Glutamatergic neuron (in vitro differentiated cells): ENCODE data around the gene CCL17. TPM values are rescaled to one million over a fixed set of nuclear protein-coding genes. Genes with fewer than 3 reads are reported as not detected.

Experiments used
- DNase-seq: peaks from one replicate; pipeline ENCODE4 v3.0.0; 2022
- H3K27ac Mint-ChIP-seq: one replicate; pipeline ENCODE4 v1.8.0; 2020; ENCODE audit warnings: mild to moderate bottlenecking, mixed read lengths, inconsistent platforms; ENCODE audit not compliant: unreplicated experiment
- H3K27me3 Mint-ChIP-seq: one replicate; pipeline ENCODE4 v1.8.0; 2020; ENCODE audit warnings: mild to moderate bottlenecking, moderate library complexity, mixed read lengths, inconsistent platforms; ENCODE audit not compliant: unreplicated experiment
- H3K36me3 Mint-ChIP-seq: one replicate; pipeline ENCODE4 v1.8.0; 2020; ENCODE audit warnings: mild to moderate bottlenecking, mixed read lengths, inconsistent platforms; ENCODE audit not compliant: unreplicated experiment
- H3K4me1 Mint-ChIP-seq: one replicate; pipeline ENCODE4 v1.8.0; 2020; ENCODE audit warnings: mild to moderate bottlenecking, low read depth, mixed read lengths, inconsistent platforms; ENCODE audit not compliant: unreplicated experiment
- H3K4me3 Mint-ChIP-seq: one replicate; pipeline ENCODE4 v1.8.0; 2020; ENCODE audit warnings: mild to moderate bottlenecking, mixed read lengths, inconsistent platforms; ENCODE audit not compliant: unreplicated experiment
- H3K9me3 Mint-ChIP-seq: one replicate; pipeline ENCODE4 v1.8.0; 2020; ENCODE audit warnings: mild to moderate bottlenecking, moderate library complexity, mixed read lengths, inconsistent platforms; ENCODE audit not compliant: unreplicated experiment
- total RNA-seq: library from RNA; stranded (reverse); fragmentation: NEBNext Ultra II Directional; extraction: Animal tissue kit (Norgen Biotek cat#: 25700); gene quantifications from one replicate; pipeline ENCODE4 v1.2.1, GENCODE V29; 2021; ENCODE audit not compliant: unreplicated experiment
- TF ChIP-seq, protein P1 (sequence below): fragments of 200-600 bp; sonication (generic); IDR thresholded peaks from one replicate; pipeline ENCODE4 v1.5.0; 2021; ENCODE audit not compliant: partially characterized antibody, unreplicated experiment

CCL17 gene
- total RNA-seq, 1 donor from 2014 or later = not detected

DNA sequence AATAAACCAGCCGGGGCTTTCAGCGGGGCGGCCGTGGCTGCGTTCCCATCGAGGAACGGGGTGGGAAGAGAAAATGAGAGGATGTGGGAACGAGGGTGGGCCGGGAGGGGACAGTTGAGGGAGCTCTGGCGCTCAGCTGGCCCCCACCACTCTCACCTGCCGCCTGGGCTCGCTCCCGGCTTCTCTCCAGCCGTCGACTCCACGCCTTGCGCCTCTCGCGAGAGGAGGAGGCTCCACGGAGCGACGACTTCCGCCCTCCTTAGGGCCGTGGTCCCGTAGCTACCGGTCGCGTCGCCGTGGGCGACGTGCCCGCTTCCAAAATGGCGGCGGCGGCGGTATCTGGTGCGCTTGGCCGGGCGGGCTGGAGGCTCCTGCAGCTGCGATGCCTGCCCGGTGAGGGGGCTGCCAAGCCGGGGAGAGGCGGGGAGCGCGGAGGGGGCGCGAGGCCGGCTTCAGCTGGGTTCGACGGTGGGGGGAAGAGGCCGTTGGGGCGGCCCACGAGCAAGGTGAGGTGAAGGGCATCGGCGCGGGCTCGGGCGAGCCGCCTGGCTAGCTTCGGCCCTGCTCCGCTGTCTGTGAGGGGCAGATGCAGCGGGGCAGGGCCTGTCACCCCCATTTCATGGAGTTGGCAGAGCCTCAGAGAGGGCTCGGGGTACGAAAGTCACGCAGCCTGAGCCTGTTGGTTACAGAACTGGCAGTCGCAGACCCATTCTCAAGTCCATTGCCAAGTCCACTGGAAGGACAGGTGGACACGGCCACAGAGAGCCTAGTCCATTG lies 42.8 kb downstream of the CCL17 start, which contains the start of the genes CIAPIN1 and COQ9:
TSS of gene CIAPIN1 (minus strand) at position 200 of the 777 bp plus-strand sequence. CDS start 6,457 bp downstream, outside the sequence.
TSS of gene COQ9 (plus strand) at position 294 of the 777 bp plus-strand sequence. CDS start at position 321, 27 bp downstream.
- peak; percentile 96 for DNase-seq
- no peaks in the 10 kb centered on the region for H3K36me3 Mint-ChIP-seq
- H3K4me1 Mint-ChIP-seq = peaks cover 9% of the 10 kb centered on the region
- H3K9me3 Mint-ChIP-seq = peaks cover 10% of the 10 kb centered on the region
- H3K27ac Mint-ChIP-seq = peak within 1 kb of the TSS; percentile 97
- TF ChIP-seq, protein P1, sequence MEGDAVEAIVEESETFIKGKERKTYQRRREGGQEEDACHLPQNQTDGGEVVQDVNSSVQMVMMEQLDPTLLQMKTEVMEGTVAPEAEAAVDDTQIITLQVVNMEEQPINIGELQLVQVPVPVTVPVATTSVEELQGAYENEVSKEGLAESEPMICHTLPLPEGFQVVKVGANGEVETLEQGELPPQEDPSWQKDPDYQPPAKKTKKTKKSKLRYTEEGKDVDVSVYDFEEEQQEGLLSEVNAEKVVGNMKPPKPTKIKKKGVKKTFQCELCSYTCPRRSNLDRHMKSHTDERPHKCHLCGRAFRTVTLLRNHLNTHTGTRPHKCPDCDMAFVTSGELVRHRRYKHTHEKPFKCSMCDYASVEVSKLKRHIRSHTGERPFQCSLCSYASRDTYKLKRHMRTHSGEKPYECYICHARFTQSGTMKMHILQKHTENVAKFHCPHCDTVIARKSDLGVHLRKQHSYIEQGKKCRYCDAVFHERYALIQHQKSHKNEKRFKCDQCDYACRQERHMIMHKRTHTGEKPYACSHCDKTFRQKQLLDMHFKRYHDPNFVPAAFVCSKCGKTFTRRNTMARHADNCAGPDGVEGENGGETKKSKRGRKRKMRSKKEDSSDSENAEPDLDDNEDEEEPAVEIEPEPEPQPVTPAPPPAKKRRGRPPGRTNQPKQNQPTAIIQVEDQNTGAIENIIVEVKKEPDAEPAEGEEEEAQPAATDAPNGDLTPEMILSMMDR = no peak
- H3K27me3 Mint-ChIP-seq = peaks cover 4% of the 10 kb centered on the region
- peak within 1 kb of the TSS; percentile 96 for H3K4me3 Mint-ChIP-seq

DNA sequence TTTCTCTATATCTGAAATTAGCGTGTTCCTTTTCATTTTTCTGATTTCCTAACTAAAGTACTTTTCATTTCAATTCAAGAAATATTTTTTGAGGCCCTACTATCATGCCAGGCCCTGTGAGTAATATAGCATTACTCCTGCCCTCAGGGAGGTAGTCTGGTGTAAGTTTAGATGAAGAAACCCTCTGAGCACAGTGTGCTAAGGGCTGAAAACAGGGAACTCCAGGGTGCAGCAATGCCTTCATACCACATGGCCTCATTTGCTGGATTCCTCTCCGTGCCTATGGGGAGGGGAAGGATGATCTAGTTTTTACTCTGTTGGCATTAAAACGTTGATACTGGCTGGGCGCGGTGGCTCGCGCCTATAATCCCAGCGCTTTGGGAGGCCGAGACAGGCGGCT lies 47.5 kb downstream of the CCL17 start:
- TF ChIP-seq, protein P1 = no peak
- H3K4me3 Mint-ChIP-seq = no peak overlapping the region
- DNase-seq = no peak
- H3K36me3 Mint-ChIP-seq = no peaks in the 10 kb centered on the region
- peaks cover 5% of the 10 kb centered on the region for H3K9me3 Mint-ChIP-seq
- no peak overlapping the region for H3K27ac Mint-ChIP-seq
- H3K27me3 Mint-ChIP-seq = peaks cover 3% of the 10 kb centered on the region
- peaks cover 4% of the 10 kb centered on the region for H3K4me1 Mint-ChIP-seq

DNA sequence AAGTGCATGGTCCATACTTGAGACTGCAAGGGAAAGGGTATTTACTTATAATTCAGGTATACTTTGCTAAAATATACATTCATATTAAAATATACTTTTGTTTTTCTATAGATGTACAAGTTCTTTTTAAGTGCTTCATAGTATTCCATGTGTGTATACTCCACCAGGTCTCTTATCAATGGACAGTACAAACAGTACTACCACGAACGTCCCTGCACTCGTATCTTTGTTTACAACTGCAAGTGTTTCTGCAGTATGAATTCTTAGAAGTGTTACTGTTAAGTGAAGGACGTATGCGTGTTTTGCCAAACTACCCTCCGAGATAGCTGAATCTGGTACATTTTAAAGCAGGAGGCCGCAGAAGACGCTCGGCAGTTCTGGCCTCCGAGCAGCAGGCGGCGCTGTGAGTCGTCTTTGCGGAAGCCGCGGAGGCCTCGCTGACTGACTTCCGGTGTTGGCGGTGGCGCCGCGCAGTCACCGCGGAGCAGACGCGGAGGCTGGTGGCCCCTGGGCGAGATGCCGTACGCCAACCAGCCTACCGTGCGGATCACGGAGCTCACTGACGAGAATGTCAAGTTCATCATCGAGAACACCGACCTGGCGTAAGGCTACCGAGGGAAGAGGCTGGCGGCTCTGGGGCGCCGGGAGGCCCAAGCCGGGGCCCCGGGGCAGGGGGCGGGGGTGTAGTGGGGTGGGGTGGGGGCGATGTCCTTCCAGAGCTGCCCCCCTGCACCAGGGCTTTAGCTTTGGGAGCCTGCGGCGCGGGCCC lies 57.8 kb downstream of the CCL17 start, which contains the start of gene POLR2C:
TSS of gene POLR2C (plus strand) at position 471 of the 769 bp plus-strand sequence. CDS start at position 517, 46 bp downstream.
- TF ChIP-seq, protein P1 = peak; percentile 94
- H3K4me3 Mint-ChIP-seq = peak within 1 kb of the TSS; percentile 98
- no peaks in the 10 kb centered on the region for H3K9me3 Mint-ChIP-seq
- peaks cover 7% of the 10 kb centered on the region for H3K36me3 Mint-ChIP-seq
- peaks cover 6% of the 10 kb centered on the region for H3K27me3 Mint-ChIP-seq
- DNase-seq = peak; percentile 95
- peaks cover 4% of the 10 kb centered on the region for H3K4me1 Mint-ChIP-seq
- peak within 1 kb of the TSS; percentile 91 for H3K27ac Mint-ChIP-seq

DNA sequence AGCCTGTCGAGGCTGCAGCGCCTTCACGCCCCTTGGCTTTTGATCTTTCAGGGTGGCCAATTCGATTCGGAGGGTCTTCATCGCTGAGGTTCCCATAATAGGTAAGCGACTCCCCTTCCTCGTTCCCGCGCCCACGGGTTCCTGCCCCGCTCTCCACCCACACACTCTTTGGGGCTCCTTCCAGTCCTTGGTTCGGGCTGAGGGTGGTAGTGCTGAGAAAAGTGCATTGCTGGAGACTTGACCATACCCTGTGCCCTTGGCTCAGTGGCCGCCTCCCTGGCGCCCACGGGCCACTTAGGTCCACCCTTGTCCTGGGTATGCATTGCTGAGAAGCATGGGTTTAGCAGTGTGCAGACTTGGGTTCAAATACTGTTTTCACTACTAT lies 58.4 kb downstream of the CCL17 start:
- peak overlapping the region; percentile 98 for H3K4me3 Mint-ChIP-seq
- TF ChIP-seq, protein P1 = no peak
- peak overlapping the region; percentile 82 for H3K27ac Mint-ChIP-seq
- peaks cover 4% of the 10 kb centered on the region for H3K4me1 Mint-ChIP-seq
- DNase-seq = no peak
- no peaks in the 10 kb centered on the region for H3K9me3 Mint-ChIP-seq
- peaks cover 7% of the 10 kb centered on the region for H3K36me3 Mint-ChIP-seq
- peaks cover 6% of the 10 kb centered on the region for H3K27me3 Mint-ChIP-seq
